Stimulated activated CD8-positive, alpha-beta memory T cell treated with anti-CD3 and anti-CD28 coated beads, Interleukin-4, amount 100 ng/mL, for 24 hours (primary cell): ENCODE results near the gene PAK5.
"Not testable (repeated sequence)": the region's sequence is repeated elsewhere in the genome, so short reads cannot be mapped to it uniquely, and the experiment has no call there.

ENCODE experiments used
- DNase-seq: peaks from one replicate; pipeline ENCODE4 v3.0.0-alpha.2; 2020; ENCODE audit warnings: low read depth

Gene PAK5

GRCh38 chr20:9685011-9685410, 153.9 kb downstream of the PAK5 start:
- DNase-seq = no peak

- DNase-seq = no peak
Measured at GRCh38 chr20:9677100-9677623, 161.7 kb downstream of the PAK5 start.

- DNase-seq = no peak
Measured at GRCh38 chr20:9672981-9673380, 165.9 kb downstream of the PAK5 start.

- no peak for DNase-seq
Measured at GRCh38 chr20:9672027-9672426, 166.8 kb downstream of the PAK5 start.

- DNase-seq = no peak
Measured at GRCh38 chr20:9668381-9668780, 170.5 kb downstream of the PAK5 start.

- no peak for DNase-seq
Measured at GRCh38 chr20:9663423-9663822, 175.5 kb downstream of the PAK5 start.

GRCh38 chr20:9660236-9660868, 178.5 kb downstream of the PAK5 start:
- DNase-seq = no peak

GRCh38 chr20:9647741-9648140, 191.1 kb downstream of the PAK5 start:
- DNase-seq = no peak

GRCh38 chr20:9646375-9646774, 192.5 kb downstream of the PAK5 start:
- DNase-seq = no peak

- DNase-seq = no peak
Measured at GRCh38 chr20:9642882-9643281, 196.0 kb downstream of the PAK5 start.

- DNase-seq = not testable (repeated sequence)
Measured at GRCh38 chr20:9641499-9642000, 197.3 kb downstream of the PAK5 start.

- no peak for DNase-seq
Measured at GRCh38 chr20:9637889-9638288, 201.0 kb downstream of the PAK5 start.

GRCh38 chr20:9635750-9636149, 203.1 kb downstream of the PAK5 start:
- no peak for DNase-seq

GRCh38 chr20:9634327-9634726, 204.5 kb downstream of the PAK5 start:
- DNase-seq = no peak

- DNase-seq = no peak
Measured at GRCh38 chr20:9632991-9633390, 205.9 kb downstream of the PAK5 start.

GRCh38 chr20:9632265-9632664, 206.6 kb downstream of the PAK5 start:
- DNase-seq = no peak

- DNase-seq = no peak
Measured at GRCh38 chr20:9630554-9630953, 208.3 kb downstream of the PAK5 start.

- DNase-seq = no peak
Measured at GRCh38 chr20:9629831-9630230, 209.0 kb downstream of the PAK5 start.

GRCh38 chr20:9628589-9628988, 210.3 kb downstream of the PAK5 start:
- DNase-seq = no peak

- DNase-seq = no peak
Measured at GRCh38 chr20:9628141-9628540, 210.7 kb downstream of the PAK5 start.

GRCh38 chr20:9627219-9627618, 211.7 kb downstream of the PAK5 start:
- DNase-seq = no peak

- no peak for DNase-seq
Measured at GRCh38 chr20:9626357-9626756, 212.5 kb downstream of the PAK5 start.

GRCh38 chr20:9617940-9618339, 220.9 kb downstream of the PAK5 start:
- DNase-seq = no peak

- DNase-seq = peak; percentile 4
Measured at GRCh38 chr20:9616833-9617461, 221.9 kb downstream of the PAK5 start.
